ENCODE data around the gene TOX3. TPM values are rescaled to one million over a fixed set of nuclear protein-coding genes. Genes with fewer than 3 reads are reported as not detected.

TOX3 gene
- polyA plus RNA-seq, 2 of the 4 experiments (the other 2 are of a cell fraction), result 0.10 to 2.2 TPM

GRCh38 chr16:52586159-52586558, 39.2 kb upstream of the TOX3 start:
- WGBS (ENCODE audit: missing lambda C conversion rate), result 79% methylated on average over 2 of the region's 2 CpGs
- ATAC-seq, result no peak
- CTCF ChIA-PET, result interaction anchor here (0.8 to 2.1 kb wide), 2 partner anchors 38 to 326 kb away, joined by 3 to 6 read pairs; no protein-coding TSS in a partner anchor

DNA sequence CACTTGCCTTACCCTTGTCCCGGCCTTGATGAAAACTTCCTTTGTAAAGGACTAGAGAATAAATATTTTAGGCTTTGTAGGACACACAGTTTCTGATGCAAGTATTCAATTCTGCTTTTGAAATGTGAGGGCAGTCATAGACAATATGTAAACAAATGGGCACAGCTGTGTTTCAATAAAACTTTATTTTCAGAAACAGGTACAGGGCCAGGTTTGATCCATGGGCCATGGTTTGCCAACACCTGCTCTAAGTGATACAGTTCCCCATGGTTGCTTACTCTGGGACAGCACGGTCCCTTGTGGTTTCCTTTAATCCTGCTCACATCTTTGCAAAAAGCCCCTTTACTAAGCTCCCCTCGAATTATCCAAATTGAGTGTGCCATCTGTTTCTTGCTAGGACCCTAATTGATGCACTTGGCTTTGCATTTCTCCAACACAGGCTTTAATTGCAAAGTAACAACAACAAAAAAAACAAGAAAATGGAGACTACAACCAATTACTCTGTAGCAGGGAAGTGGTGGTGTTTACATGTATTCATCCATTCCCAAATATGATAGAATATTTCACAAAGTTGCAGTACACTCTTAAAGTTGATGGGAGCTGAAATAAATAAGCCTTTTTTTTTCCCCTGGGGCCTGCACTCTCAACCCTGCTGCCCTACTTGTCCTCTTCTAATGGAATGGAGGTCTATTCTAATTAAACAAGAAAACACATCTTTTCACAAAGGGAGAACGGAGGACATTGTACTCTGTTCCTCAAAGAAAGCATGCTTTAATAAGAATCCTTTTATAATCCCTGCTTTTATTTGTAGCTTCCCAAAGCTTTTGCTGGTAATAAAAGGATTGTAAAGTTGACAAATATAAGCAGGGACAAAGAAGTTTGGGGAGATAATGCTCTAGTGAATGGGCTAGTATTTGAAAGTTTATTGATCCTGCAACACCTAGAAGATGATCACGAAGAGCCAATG, 37.7 kb upstream of the TOX3 start:
- Histone ChIP-seq H3K4me3 (no peak overlapping the region), H3K9me3 (no peaks in the 10 kb centered on the region), H3K4me2 (no peak overlapping the region), H3K27ac (no peak overlapping the region), H3K4me1 (no peaks in the 10 kb centered on the region)
- CTCF ChIA-PET, result interaction anchor here (2.1 kb wide), 1 partner anchor 328 kb away, joined by 6 read pairs; no protein-coding TSS in a partner anchor
- ATAC-seq (no peak), FAIRE-seq (no peak), DNase-seq (ENCODE audit: low read depth in 1 of 2, low spot score in 1 of 2) (no peak)
- 41% methylated on average over 5 of the region's 5 CpGs for WGBS (ENCODE audit: missing lambda C conversion rate)
- POLR2A ChIA-PET, result no interaction called here
- TF ChIP-seq, protein P1, sequence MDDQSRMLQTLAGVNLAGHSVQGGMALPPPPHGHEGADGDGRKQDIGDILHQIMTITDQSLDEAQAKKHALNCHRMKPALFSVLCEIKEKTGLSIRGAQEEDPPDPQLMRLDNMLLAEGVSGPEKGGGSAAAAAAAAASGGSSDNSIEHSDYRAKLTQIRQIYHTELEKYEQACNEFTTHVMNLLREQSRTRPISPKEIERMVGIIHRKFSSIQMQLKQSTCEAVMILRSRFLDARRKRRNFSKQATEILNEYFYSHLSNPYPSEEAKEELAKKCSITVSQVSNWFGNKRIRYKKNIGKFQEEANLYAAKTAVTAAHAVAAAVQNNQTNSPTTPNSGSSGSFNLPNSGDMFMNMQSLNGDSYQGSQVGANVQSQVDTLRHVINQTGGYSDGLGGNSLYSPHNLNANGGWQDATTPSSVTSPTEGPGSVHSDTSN (IDR thresholded peaks at IDR 0.05), result no peak
- TF ChIP-seq FOSB (CRISPR knock-in tag; IDR thresholded peaks at IDR 0.05) (no peak), CHD2 (IDR thresholded peaks at IDR 0.05; ENCODE audit: low read length, partially characterized antibody) (no peak), KDM5A (IDR thresholded peaks at IDR 0.05) (no peak), NFE2L2 (conservative IDR thresholded peaks at IDR 0.05; ENCODE audit: low read length) (no peak), KDM1A (IDR thresholded peaks at IDR 0.05; ENCODE audit: low read depth) (no peak), JUN (IDR thresholded peaks at IDR 0.05) (no peak), CHD4 (IDR thresholded peaks at IDR 0.05; ENCODE audit: borderline replicate concordance) (no peak), HEYL (CRISPR knock-in tag; IDR thresholded peaks at IDR 0.05) (no peak), CEBPB (IDR thresholded peaks at IDR 0.05) (no peak), PHF8 (IDR thresholded peaks at IDR 0.05; ENCODE audit: borderline replicate concordance, low read depth) (no peak), RFX5 (IDR thresholded peaks at IDR 0.05) (no peak), HES2 (IDR thresholded peaks at IDR 0.05) (no peak), SREBF2 (IDR thresholded peaks at IDR 0.05) (no peak), TFCP2L1 (CRISPR knock-in tag; IDR thresholded peaks at IDR 0.05) (no peak), HOXB5 (CRISPR knock-in tag; IDR thresholded peaks at IDR 0.05) (no peak), GATA3 (IDR thresholded peaks at IDR 0.05; ENCODE audit: borderline replicate concordance) (no peak)
- TF ChIP-seq, protein P2, sequence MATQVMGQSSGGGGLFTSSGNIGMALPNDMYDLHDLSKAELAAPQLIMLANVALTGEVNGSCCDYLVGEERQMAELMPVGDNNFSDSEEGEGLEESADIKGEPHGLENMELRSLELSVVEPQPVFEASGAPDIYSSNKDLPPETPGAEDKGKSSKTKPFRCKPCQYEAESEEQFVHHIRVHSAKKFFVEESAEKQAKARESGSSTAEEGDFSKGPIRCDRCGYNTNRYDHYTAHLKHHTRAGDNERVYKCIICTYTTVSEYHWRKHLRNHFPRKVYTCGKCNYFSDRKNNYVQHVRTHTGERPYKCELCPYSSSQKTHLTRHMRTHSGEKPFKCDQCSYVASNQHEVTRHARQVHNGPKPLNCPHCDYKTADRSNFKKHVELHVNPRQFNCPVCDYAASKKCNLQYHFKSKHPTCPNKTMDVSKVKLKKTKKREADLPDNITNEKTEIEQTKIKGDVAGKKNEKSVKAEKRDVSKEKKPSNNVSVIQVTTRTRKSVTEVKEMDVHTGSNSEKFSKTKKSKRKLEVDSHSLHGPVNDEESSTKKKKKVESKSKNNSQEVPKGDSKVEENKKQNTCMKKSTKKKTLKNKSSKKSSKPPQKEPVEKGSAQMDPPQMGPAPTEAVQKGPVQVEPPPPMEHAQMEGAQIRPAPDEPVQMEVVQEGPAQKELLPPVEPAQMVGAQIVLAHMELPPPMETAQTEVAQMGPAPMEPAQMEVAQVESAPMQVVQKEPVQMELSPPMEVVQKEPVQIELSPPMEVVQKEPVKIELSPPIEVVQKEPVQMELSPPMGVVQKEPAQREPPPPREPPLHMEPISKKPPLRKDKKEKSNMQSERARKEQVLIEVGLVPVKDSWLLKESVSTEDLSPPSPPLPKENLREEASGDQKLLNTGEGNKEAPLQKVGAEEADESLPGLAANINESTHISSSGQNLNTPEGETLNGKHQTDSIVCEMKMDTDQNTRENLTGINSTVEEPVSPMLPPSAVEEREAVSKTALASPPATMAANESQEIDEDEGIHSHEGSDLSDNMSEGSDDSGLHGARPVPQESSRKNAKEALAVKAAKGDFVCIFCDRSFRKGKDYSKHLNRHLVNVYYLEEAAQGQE (IDR thresholded peaks at IDR 0.05), result no peak

More at GRCh38 chr16:52586159-52586558, 39.2 kb upstream of the TOX3 start:
- POLR2A ChIA-PET, result no interaction called here
- no peak for FAIRE-seq
- Histone ChIP-seq H3K9me3 (no peaks in the 10 kb centered on the region), H3K4me3 (no peak overlapping the region), H3K27ac (no peak overlapping the region), H3K4me1 (no peaks in the 10 kb centered on the region), H3K4me2 (no peak overlapping the region)
- TF ChIP-seq, protein P3, sequence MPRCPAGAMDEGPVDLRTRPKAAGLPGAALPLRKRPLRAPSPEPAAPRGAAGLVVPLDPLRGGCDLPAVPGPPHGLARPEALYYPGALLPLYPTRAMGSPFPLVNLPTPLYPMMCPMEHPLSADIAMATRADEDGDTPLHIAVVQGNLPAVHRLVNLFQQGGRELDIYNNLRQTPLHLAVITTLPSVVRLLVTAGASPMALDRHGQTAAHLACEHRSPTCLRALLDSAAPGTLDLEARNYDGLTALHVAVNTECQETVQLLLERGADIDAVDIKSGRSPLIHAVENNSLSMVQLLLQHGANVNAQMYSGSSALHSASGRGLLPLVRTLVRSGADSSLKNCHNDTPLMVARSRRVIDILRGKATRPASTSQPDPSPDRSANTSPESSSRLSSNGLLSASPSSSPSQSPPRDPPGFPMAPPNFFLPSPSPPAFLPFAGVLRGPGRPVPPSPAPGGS (IDR thresholded peaks at IDR 0.05), result no peak
- no peak for TF ChIP-seq CBX8 (IDR thresholded peaks at IDR 0.05)
- TF ChIP-seq CHD2 (IDR thresholded peaks at IDR 0.05; ENCODE audit: low read length, partially characterized antibody), result no peak
- peak; percentile 95 for TF ChIP-seq MAFK (IDR thresholded peaks at IDR 0.05; ENCODE audit: partially characterized antibody)
- no peak for TF ChIP-seq ELK1 (IDR thresholded peaks at IDR 0.05; ENCODE audit: low read depth, low read length)
- TF ChIP-seq E2F6 (IDR thresholded peaks at IDR 0.05; ENCODE audit: borderline replicate concordance, low read depth), result no peak
- no peak for TF ChIP-seq HES2 (IDR thresholded peaks at IDR 0.05)
- TF ChIP-seq RAD21 (conservative IDR thresholded peaks at IDR 0.05 in 1 of 2, IDR thresholded peaks at IDR 0.05 in 1 of 2), result no peak
- no peak for DNase-seq (ENCODE audit: low read depth in 1 of 2, low spot score in 1 of 2)
